ENCODE results near the gene ATXN1. TPM values are rescaled to one million over a fixed set of nuclear protein-coding genes. Genes with fewer than 3 reads are reported as not detected.

ATXN1 gene
- polyA plus RNA-seq, 1 donor (not counting 4 experiments of a cell fraction or from before 2014, with no cell fraction given), result 9.7 TPM

DNA sequence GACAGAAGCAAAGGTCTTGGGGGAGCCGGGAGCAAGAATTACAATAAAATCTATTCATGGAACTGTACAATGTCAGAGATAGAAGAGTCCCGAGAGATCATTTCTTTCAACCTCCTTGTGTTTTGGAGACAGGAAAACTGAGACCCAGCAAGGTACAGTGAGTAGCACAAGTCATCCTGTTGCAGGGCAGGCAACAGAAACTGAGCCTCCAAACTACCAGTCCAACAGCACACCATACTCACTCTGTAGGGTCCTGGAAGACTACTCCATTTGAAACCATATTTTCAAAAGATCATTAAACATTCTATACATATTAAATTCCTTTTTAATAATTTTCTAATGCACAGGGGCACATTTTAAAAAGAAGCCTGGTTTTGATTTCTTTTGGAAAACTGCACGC lies 14.4 kb downstream of the ATXN1 start:
- Histone ChIP-seq H3K27me3 (ENCODE audit: control insufficient read depth, extremely low read depth, insufficient read depth, low read length) (no peaks in the 10 kb centered on the region), H2AFZ (ENCODE audit: control insufficient read depth, low read length) (no peak overlapping the region), H3K4me1 (ENCODE audit: control insufficient read depth, extremely low read depth, insufficient read depth, low read length) (peaks cover 24% of the 10 kb centered on the region), H3K4me3 (ENCODE audit: control insufficient read depth in 2 of 3, extremely low read depth in 1 of 3, insufficient read depth in 2 of 3, low read depth in 1 of 3, low read length in 3 of 3) (no peak overlapping the region), H3K9me1 (ENCODE audit: control insufficient read depth, extremely low read depth, insufficient read depth, low read length) (no peaks in the 10 kb centered on the region), H3K27ac (ENCODE audit: control insufficient read depth, insufficient read depth, low read length) (peak overlapping the region; percentile 45), H3K79me2 (ENCODE audit: control insufficient read depth, insufficient read depth, low read length) (peaks cover 52% of the 10 kb centered on the region), H4K20me1 (ENCODE audit: control insufficient read depth, extremely low read depth, insufficient read depth, low read length) (no peaks in the 10 kb centered on the region), H3K36me3 (ENCODE audit: control insufficient read depth in 2 of 2, extremely low read depth in 1 of 2, insufficient read depth in 2 of 2, low read length in 2 of 2) (peaks cover 2 to 9% of the 10 kb centered on the region in 2 experiments), H3K9ac (ENCODE audit: control insufficient read depth, extremely low read depth, insufficient read depth, low read length) (peak overlapping the region; percentile 33), H3K4me2 (ENCODE audit: control insufficient read depth, extremely low read depth, insufficient read depth, low read depth, low read length) (peak overlapping the region; percentile 47), H3K9me3 (ENCODE audit: control insufficient read depth, low read depth, low read length) (no peaks in the 10 kb centered on the region)
- dilution Hi-C loops (cut with MboI; ENCODE audit: extremely low pct_ligation_motif_present, low sequenced_read_pairs), result no loop called here
- DNase-seq (ENCODE audit: low read depth, low spot score), result no peak
- no peak for FAIRE-seq
- TF ChIP-seq, protein P1, sequence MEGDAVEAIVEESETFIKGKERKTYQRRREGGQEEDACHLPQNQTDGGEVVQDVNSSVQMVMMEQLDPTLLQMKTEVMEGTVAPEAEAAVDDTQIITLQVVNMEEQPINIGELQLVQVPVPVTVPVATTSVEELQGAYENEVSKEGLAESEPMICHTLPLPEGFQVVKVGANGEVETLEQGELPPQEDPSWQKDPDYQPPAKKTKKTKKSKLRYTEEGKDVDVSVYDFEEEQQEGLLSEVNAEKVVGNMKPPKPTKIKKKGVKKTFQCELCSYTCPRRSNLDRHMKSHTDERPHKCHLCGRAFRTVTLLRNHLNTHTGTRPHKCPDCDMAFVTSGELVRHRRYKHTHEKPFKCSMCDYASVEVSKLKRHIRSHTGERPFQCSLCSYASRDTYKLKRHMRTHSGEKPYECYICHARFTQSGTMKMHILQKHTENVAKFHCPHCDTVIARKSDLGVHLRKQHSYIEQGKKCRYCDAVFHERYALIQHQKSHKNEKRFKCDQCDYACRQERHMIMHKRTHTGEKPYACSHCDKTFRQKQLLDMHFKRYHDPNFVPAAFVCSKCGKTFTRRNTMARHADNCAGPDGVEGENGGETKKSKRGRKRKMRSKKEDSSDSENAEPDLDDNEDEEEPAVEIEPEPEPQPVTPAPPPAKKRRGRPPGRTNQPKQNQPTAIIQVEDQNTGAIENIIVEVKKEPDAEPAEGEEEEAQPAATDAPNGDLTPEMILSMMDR (optimal IDR thresholded peaks at IDR 0.05 in 1 of 3, IDR thresholded peaks at IDR 0.05 in 1 of 3, conservative IDR thresholded peaks at IDR 0.05 in 1 of 3; ENCODE audit: extremely low read depth in 1 of 3, insufficient read depth in 2 of 3, low read length in 3 of 3), result no peak
- TF ChIP-seq EZH2 (IDR thresholded peaks at IDR 0.05; ENCODE audit: low read length), result no peak

DNA sequence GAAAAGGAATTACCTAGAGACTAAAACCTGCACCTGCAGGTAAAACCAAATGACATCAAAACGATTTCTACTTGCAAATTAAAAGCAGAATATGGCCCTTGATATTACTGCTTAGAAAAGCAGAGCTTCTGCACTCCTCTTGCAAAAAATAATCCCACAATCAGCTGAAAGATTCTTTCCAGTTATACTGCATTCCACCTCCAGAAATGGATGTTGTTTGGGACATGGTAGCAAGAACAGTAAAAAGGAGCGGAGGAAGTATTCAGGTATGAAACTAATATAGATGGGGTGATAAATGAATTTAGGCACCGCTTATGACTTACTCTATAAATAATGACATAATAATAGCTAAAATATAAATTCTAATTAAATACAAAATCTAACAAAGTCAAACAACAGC lies 14.9 kb downstream of the ATXN1 start:
- Histone ChIP-seq H3K9me3 (ENCODE audit: control insufficient read depth, low read depth, low read length) (no peaks in the 10 kb centered on the region), H3K27ac (ENCODE audit: control insufficient read depth, insufficient read depth, low read length) (no peak overlapping the region), H3K9me1 (ENCODE audit: control insufficient read depth, extremely low read depth, insufficient read depth, low read length) (no peaks in the 10 kb centered on the region), H3K4me1 (ENCODE audit: control insufficient read depth, extremely low read depth, insufficient read depth, low read length) (peaks cover 24% of the 10 kb centered on the region), H3K4me2 (ENCODE audit: control insufficient read depth, extremely low read depth, insufficient read depth, low read depth, low read length) (no peak overlapping the region), H3K27me3 (ENCODE audit: control insufficient read depth, extremely low read depth, insufficient read depth, low read length) (no peaks in the 10 kb centered on the region), H2AFZ (ENCODE audit: control insufficient read depth, low read length) (no peak overlapping the region), H3K79me2 (ENCODE audit: control insufficient read depth, insufficient read depth, low read length) (peaks cover 50% of the 10 kb centered on the region), H3K36me3 (ENCODE audit: control insufficient read depth in 2 of 2, extremely low read depth in 1 of 2, insufficient read depth in 2 of 2, low read length in 2 of 2) (peaks cover 2 to 9% of the 10 kb centered on the region in 2 experiments), H3K4me3 (ENCODE audit: control insufficient read depth in 2 of 3, extremely low read depth in 1 of 3, insufficient read depth in 2 of 3, low read depth in 1 of 3, low read length in 3 of 3) (no peak overlapping the region), H4K20me1 (ENCODE audit: control insufficient read depth, extremely low read depth, insufficient read depth, low read length) (no peaks in the 10 kb centered on the region), H3K9ac (ENCODE audit: control insufficient read depth, extremely low read depth, insufficient read depth, low read length) (no peak overlapping the region)
- no peak for FAIRE-seq
- TF ChIP-seq EZH2 (IDR thresholded peaks at IDR 0.05; ENCODE audit: low read length), result no peak
- TF ChIP-seq, protein P1 (optimal IDR thresholded peaks at IDR 0.05 in 1 of 3, IDR thresholded peaks at IDR 0.05 in 1 of 3, conservative IDR thresholded peaks at IDR 0.05 in 1 of 3; ENCODE audit: extremely low read depth in 1 of 3, insufficient read depth in 2 of 3, low read length in 3 of 3), result no peak
- dilution Hi-C loops (cut with MboI; ENCODE audit: extremely low pct_ligation_motif_present, low sequenced_read_pairs), result no loop called here
- no peak for DNase-seq (ENCODE audit: low read depth, low spot score)

Data from keratinocyte (primary cell).